Vagina (tissue), 2 donors: ENCODE data around the gene ARID1B.

Experiments
- POLR2A ChIP-seq, 2 donors: fragments of 450-650 bp; IDR thresholded peaks; one replicate each; pipeline ENCODE4 v1.6.1; 2017; ENCODE audit warnings: antibody characterized with exemption in 2 of 2, mild to moderate bottlenecking in 2 of 2, moderate library complexity in 2 of 2
- POLR2AphosphoS5 ChIP-seq, 2 donors: sonication (generic); formaldehyde crosslinking; IDR thresholded peaks; one replicate each; pipeline ENCODE4 v1.9.0; 2017; ENCODE audit warnings: antibody characterized with exemption in 2 of 2, mild to moderate bottlenecking in 2 of 2, low read depth in 1 of 2; ENCODE audit not compliant: insufficient read depth in 1 of 2
- TF ChIP-seq, protein P1 (sequence below), 3 experiments: fragments of 450-650 bp in 2 of 3; fragments of 200-600 bp in 1 of 3; sonication (generic) in 1 of 3; IDR thresholded peaks; one replicate each; pipeline ENCODE4 v1.5.1; 2017 to 2019; ENCODE audit warnings: antibody characterized with exemption in 3 of 3, mild to moderate bottlenecking in 2 of 3, moderate library complexity in 2 of 3

DNA sequence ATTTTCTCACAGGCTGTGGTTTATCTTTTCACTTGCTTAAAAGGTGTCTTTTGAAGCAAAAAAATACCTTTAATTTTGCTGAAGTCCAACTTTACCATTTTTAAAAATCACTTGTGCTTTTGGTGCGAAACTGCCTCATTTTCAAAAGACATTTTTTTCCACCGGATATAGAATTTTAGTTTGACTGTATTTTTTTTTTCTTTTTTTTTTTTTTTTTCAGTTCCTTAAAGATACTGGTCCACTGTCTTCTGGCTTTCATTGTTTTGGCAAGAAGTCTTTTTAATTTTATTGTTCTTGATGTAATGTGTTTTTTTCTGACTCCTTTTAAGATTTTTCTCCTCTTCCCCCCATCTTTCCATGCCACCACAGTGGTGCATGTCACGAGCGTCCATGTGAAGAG is 198.2 kb downstream of the ARID1B start:
- TF ChIP-seq, protein P1, sequence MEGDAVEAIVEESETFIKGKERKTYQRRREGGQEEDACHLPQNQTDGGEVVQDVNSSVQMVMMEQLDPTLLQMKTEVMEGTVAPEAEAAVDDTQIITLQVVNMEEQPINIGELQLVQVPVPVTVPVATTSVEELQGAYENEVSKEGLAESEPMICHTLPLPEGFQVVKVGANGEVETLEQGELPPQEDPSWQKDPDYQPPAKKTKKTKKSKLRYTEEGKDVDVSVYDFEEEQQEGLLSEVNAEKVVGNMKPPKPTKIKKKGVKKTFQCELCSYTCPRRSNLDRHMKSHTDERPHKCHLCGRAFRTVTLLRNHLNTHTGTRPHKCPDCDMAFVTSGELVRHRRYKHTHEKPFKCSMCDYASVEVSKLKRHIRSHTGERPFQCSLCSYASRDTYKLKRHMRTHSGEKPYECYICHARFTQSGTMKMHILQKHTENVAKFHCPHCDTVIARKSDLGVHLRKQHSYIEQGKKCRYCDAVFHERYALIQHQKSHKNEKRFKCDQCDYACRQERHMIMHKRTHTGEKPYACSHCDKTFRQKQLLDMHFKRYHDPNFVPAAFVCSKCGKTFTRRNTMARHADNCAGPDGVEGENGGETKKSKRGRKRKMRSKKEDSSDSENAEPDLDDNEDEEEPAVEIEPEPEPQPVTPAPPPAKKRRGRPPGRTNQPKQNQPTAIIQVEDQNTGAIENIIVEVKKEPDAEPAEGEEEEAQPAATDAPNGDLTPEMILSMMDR (IDR thresholded peaks at IDR 0.05): no peak
- TF ChIP-seq POLR2AphosphoS5 (IDR thresholded peaks at IDR 0.05; ENCODE audit: insufficient read depth in 1 of 2, low read depth in 1 of 2): no peak
- no peak for TF ChIP-seq POLR2A (IDR thresholded peaks at IDR 0.05)
